ELF-1 (cell line): Measurements from ENCODE around the gene CDH23.
A peak's percentile ranks its signal among the peaks of the same experiment; 100 is the strongest.

Experiments
- DNase-seq: peaks from one replicate; pipeline ENCODE4 v3.0.0-alpha.2; 2016; ENCODE audit warnings: low read depth, low spot score

CDH23 gene

DNA sequence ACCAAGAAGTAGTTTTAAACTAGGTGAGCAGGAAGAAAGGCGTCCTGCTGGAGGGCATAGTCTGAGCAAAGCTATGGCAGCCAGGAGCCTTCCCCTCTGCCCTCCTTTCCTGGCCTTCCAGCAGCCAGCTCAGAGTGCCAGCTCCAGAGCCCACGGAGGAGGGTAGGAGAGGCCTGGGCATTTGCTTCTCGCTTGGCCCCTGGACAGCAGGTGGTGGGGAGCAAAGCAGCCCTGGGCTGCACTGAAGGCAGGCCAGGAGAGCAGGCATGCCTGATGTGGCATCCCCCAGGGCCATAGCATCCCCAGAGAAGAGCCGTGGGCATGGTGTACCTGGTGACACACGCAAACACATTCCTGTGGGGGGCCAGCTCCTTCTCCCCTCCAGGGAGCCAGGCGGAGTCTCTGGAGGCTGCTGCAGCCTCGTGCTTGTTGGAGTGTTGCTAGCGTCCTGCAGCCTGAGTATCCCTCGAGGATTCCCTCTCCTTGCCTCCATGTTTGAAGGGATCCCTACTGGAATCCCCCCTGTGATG lies 43.9 kb downstream of the CDH23 start:
- DNase-seq, result no peak

DNA sequence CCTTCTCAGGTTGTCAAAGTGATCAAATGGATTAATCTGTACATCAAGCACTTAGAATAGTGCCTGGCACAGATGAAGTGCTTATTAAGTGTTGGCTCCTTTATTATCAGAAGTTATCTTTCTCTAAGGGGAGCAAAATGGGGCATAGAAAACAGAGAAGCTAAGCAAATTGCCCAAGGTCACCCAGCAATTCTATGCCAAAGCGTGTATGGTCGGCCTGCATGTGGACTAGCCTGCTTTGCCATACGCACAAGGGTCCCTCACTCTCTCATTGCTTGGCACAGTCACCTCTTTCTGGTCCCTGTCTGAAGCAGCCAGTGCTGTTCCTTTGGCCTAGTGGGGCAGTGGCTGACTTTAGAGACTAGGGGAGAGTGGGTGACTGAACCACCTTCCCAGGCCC lies 45.3 kb downstream of the CDH23 start:
- no peak for DNase-seq

- DNase-seq, result no peak
Observed at GRCh38 chr10:71442859-71443570, 46.3 kb downstream of the CDH23 start.

DNA sequence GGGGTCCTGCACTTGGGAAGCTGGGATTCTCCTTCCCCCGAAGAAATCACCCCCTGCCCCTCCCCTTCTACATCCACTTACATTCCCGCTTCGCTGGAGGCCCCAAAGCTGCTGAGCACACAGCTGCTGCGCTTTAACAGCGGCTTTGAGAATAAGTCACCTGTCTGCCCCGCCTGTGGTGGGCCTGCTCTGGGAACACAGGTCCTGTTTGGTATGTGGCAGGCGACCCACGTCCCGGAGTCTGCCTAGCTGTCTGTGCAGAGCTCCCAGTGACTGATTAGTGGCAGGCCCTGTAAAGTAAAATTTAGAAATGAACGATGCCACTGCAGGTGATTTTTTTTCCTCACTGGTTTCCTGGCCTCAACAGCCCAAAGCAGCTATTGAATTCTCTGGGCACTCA lies 47.0 kb downstream of the CDH23 start:
- DNase-seq, result peak; percentile 20

DNA sequence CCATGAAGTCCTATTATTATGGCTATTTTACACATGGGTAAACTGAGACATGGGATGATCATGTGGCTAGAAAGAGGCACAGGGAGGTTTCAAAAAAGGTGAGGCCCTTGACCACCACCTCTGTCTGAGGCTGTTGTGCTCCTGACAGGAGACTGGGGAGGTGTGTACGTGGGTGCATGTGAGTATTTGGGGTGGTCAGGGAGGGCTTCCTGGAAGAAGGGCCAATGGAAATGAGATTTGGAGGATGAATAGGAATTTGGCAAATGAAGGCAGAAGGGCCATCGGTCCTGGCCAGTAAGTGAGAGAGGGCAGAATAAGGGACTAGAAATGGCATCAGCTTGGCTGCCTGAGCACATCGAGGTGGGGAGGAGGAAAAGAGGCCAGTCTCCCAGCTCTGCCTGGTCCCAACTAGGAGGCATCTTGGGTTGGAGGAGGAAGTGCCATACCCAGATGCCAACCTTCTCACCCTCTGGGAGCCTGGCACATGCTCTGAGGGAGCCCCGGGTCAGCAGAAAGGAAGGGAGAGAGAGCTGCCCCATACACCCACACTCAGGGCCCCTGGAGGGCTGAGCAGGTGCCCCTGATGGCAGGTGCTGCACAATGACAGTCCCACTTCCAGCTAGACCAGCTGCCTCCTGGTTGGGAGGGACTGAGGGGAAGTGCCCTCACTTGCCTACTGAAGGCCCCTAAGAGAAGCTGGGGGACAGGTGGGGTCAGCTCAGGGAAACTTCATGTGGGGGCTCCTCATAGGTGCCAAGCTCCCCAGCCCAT lies 47.7 kb downstream of the CDH23 start:
- no peak for DNase-seq

DNA sequence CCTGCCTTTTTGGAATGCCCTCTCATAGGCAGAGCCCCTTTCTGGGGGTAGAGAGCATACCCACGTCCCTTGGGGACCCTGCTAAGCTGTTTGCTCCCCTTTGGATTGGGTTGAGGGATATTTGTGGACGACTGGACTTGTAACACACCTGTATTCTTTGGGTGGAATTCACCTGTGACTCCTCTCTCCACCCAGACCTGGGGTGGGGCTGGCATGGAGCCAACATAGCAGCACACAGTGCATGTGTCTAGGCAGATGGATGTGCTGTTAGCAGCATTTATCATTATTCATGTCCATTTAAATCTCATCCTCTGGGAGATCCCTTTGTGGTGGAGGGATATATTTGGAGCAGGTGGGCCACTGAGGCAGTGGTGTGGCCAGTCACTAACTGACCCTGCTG lies 51.0 kb downstream of the CDH23 start:
- no peak for DNase-seq

GRCh38 chr10:71448146-71448545 lies 51.4 kb downstream of the CDH23 start:
- DNase-seq, result no peak

DNA sequence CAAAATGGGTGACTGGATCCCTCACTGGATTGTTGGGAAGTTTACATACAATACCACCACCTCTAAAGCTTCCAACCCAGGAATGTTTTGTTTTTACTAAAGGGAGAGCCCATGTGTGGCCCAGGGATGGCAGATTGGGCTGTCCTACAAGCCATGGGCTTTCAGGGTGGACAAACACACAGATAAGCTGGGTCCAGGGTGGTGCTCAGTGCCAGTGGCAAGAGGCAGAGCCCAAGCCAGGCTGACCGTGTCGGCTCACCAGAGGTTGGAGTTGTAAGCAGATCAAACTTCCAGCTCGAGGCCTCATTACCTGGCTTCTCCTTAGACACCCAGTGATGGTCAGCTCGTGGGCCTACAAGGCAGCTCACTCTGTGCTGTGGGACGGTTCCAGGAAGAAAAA lies 52.3 kb downstream of the CDH23 start:
- DNase-seq, result no peak

- no peak for DNase-seq
Observed at GRCh38 chr10:71451754-71452153, 55.0 kb downstream of the CDH23 start.

DNA sequence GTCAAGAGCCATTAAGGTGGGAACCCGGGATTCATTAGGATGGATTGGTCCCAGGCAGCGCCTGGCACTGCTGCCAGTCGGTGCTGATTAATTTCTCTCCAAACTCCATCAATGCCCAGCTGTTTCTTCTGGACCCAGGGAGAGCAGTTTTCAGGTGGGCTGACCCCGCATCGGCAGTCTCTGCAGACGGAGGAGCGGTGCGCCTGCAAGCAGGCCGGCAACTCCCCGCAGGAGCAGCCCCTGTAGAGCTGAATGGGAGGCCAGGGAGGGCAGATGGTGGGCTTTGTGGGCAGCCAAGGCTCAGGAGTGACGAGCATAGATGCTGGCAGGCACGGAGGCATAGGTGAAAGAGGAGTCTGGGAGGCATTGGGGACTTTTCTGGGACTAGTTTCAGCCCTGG lies 56.5 kb downstream of the CDH23 start:
- no peak for DNase-seq

GRCh38 chr10:71454347-71454746 lies 57.6 kb downstream of the CDH23 start:
- DNase-seq, result no peak

- no peak for DNase-seq
Observed at GRCh38 chr10:71455035-71455434, 58.3 kb downstream of the CDH23 start.

DNA sequence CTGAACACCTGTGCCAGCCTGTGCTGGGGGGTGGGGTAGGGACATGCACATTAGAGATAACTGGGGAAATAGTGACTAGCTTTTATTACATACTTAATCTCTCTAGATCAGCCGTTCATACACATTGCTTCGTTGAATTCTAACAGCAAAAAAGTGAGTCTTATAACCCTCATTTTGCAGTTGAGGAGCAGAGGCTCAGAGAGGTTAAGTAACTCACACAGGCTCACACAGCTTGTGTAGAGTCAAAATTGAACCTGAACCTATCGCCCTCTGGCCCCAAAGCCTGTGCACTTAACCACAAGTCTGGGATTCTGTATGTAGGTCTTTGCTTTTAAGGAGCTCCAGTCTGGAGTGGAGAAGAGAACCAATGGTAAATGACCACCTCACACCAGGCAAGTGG lies 59.9 kb downstream of the CDH23 start:
- DNase-seq, result no peak

DNA sequence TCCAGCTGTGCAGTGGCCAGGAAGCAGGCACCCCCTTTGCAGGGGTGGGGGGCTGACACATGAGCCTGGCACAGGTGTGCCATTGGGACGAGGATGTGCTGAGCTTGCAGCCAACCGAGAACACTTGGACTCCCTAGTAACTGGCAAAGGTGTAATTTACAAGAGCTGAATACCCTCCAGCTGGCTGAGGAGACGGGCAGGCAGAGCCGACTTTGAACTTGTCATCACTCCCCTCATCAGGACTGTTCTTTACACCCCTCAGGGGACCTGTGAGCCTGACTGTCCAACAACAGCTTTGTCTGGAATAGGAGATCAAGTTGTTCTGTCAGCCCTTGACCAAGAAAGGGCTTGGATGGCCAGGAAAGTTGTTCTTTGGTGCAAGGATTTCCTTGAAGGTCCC lies 61.2 kb downstream of the CDH23 start:
- no peak for DNase-seq

GRCh38 chr10:71458387-71458786 lies 61.7 kb downstream of the CDH23 start:
- no peak for DNase-seq

DNA sequence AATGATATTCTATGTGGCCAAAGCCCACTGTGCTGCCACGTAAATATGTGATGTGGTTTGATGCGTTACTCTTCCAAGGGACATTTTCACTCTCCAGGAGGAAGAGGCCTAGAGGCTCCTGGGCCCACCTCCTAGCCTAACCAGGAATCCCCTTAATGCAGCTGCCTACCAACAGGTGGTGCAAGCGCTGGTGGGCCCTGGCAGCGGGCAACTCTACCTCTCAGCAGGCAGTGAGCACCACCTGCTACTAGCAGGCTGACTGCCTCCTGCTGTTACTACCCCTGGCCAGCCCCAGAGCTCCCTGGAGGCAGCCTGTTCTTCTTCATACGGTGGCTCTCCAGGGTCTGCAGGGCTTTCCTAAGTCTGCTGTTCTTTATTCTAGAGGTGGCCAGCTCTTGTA lies 62.8 kb downstream of the CDH23 start:
- DNase-seq, result no peak

DNA sequence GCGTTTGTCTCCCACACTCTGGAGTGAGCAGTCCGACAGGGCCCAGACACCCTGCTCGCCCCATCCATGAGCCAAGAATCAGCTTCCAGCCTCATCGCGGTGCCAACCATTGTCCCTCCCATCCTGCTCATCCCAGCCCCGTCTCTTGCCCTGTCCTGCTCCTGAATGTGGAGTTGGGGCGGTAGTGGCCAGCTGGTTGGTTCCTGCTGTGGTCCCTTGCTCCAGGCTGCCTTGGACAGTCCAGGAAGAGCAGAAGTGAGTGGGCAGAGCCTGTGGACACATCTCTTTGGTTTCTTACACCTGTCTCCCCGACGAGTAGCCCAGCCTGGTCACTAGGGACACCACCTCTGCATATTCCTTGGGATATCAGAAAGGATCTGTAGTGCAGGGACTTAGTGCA lies 63.9 kb downstream of the CDH23 start:
- no peak for DNase-seq

- DNase-seq, result no peak
Observed at GRCh38 chr10:71461457-71461856, 64.7 kb downstream of the CDH23 start.

DNA sequence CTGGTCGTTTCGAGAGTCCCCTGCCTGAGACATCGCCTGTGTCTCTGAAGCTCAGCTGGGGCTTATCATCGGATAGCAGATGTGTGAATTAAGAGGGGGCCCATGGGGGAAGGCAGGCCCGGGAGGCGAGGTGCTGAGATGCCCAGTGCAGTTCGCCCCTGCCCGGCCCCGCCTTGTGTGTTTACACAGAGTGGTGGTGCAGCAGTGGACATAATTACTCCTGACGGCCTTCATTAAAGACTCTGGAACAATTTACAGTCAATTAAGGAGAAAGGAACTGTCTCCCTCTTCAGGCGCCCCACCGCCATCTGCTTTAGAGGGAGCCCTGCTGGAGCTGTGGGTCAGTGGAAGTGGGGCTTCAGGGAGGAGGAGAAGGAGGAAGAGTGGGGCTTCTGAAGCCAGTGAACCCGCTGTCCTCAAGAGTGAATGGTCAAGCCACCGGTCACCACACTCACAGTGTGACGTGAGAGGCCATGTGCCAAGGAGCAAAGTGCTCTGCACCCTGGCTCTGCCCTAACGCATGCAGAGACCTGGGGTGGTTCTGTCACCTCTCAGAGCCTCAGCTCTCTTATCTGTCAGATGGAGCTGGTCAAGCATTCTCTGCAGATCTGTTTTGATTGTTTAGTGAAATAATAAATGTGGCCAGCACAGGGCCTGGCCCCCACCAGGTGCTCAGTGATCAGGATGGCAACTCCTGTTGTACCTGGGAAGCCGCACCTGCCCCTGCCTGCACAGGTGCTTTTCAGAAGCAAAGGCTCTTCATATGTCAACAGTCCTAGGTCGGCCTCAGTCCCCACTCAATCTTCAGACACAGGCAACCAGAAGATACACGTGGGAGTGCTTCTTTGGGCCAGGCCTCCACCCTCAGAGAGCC lies 65.6 kb downstream of the CDH23 start:
- no peak for DNase-seq

GRCh38 chr10:71463111-71463510 lies 66.4 kb downstream of the CDH23 start:
- no peak for DNase-seq

DNA sequence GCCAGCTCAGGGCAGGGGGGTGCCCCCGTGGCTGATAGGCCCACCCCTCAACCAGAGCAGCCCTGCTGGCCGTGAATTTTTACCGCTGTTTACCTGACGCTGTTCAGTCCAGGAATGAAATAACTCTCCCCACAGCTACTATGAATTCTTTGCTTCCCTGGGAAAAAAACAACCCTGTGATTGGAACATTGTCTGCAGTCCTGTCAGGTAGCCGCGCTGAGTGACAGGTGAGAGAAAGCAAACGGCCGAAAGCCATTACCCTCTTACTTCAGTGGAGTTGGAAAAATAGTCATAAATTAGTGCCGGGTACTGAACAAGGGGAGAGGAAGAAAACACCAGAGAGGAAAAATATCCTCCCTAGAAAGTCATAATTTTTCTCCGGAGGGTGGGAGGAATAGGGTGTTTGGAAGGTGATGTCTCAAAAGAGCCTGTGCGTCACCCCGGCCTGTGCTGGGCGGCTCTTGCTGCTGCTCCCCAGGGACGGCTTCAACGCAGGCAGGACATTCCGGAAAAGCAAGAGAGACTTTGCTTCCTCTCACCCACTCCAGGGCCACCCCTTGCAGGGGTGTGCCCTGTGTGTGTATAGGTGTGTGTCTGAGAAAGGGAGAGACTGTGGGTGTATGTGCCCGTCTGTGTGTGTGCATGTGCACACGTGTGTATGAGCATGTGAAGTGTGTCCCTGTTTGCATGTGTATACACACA lies 69.0 kb downstream of the CDH23 start:
- no peak for DNase-seq

- no peak for DNase-seq
Observed at GRCh38 chr10:71466330-71466729, 69.6 kb downstream of the CDH23 start.
